Activated CD4-positive, alpha-beta T cell treated with anti-CD3 and anti-CD28 coated beads, Interleukin-2, amount 50 U/mL, for 24 hours (primary cell): ENCODE measurements around the gene MMP10.

Source experiments
- DNase-seq, 2 donors: peaks; one replicate each; pipeline ENCODE4 v3.0.0-alpha.2; 2020; ENCODE audit warnings: low read depth in 1 of 2, low spot score in 1 of 2

Gene MMP10

GRCh38 chr11:102780491-102780918, at the start of gene MMP10:
Gene MMP10 (minus strand): TSS chr11:102780628. CDS start chr11:102780591, 37 bp downstream.
- DNase-seq = no peak

- no peak for DNase-seq
Measured at GRCh38 chr11:102829316-102830000, 49.0 kb upstream of the MMP10 start.

- no peak for DNase-seq
Measured at GRCh38 chr11:102824556-102824955, 44.1 kb upstream of the MMP10 start.

- DNase-seq = no peak
Measured at GRCh38 chr11:102819491-102819890, 39.1 kb upstream of the MMP10 start.

- no peak for DNase-seq
Measured at GRCh38 chr11:102813484-102813883, 33.1 kb upstream of the MMP10 start.

- no peak for DNase-seq
Measured at GRCh38 chr11:102812188-102812587, 31.8 kb upstream of the MMP10 start.

- no peak for DNase-seq
Measured at GRCh38 chr11:102810950-102811660, 30.7 kb upstream of the MMP10 start.

GRCh38 chr11:102809971-102810370, 29.5 kb upstream of the MMP10 start:
- DNase-seq = no peak

GRCh38 chr11:102807921-102808320, 27.5 kb upstream of the MMP10 start:
- no peak for DNase-seq

- DNase-seq = no peak
Measured at GRCh38 chr11:102806296-102806695, 25.9 kb upstream of the MMP10 start.

- DNase-seq = no peak
Measured at GRCh38 chr11:102802341-102802740, 21.9 kb upstream of the MMP10 start.

- DNase-seq = no peak
Measured at GRCh38 chr11:102800767-102801166, 20.3 kb upstream of the MMP10 start.

- no peak for DNase-seq
Measured at GRCh38 chr11:102799681-102800340, 19.4 kb upstream of the MMP10 start.

- no peak for DNase-seq
Measured at GRCh38 chr11:102798012-102798746, 17.8 kb upstream of the MMP10 start, which contains the start of gene MMP1. Gene MMP1 (minus strand): TSS chr11:102798160. CDS start chr11:102798092, 68 bp downstream.

GRCh38 chr11:102794382-102794781, 14.0 kb upstream of the MMP10 start:
- no peak for DNase-seq

GRCh38 chr11:102793677-102794290, 13.4 kb upstream of the MMP10 start:
- DNase-seq = no peak

- DNase-seq = no peak
Measured at GRCh38 chr11:102792604-102793003, 12.2 kb upstream of the MMP10 start.

- DNase-seq = no peak
Measured at GRCh38 chr11:102791271-102792036, 11.0 kb upstream of the MMP10 start.

GRCh38 chr11:102788334-102788995, 8.0 kb upstream of the MMP10 start:
- DNase-seq = no peak

- DNase-seq = no peak
Measured at GRCh38 chr11:102784380-102784779, 4.0 kb upstream of the MMP10 start.
